HFF-Myc (cell line): ENCODE data around the gene GRIK4.

Experiments used
- DNase-seq: peaks from one replicate; pipeline ENCODE4 v3.0.0-alpha.2; 2011; ENCODE audit warnings: low read depth; ENCODE audit errors: extremely low read depth
- H3K4me3 ChIP-seq: replicated peaks from 2 replicates; pipeline ENCODE4 v1.5.1; 2011; ENCODE audit warnings: low read depth, mild to moderate bottlenecking, control low read depth, low read length
- TF ChIP-seq, protein P1 (sequence below): IDR thresholded peaks from 2 replicates; pipeline ENCODE4 v1.5.1; 2012; ENCODE audit warnings: mild to moderate bottlenecking, low read depth, low read length, control low read depth; ENCODE audit errors: missing control alignments

The GRIK4 gene

DNA sequence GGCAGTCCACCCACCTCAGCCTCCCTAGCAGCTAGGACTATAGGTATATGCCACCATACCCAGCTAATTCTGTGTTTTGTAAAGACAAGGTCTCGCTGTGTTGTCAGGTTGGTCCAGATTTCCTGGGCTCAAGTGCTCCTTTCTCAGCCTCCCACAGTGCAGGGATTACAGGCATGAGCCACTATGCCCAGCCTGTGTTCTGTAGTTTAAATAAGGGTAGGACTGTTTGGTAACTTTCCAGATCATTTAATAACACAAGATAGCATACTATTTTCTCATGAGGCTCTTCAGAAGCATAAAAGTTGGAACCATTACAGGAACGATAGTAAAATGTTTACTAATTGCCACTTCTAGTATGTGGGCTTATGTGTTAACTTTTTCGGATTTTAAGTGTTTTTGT lies 38.0 kb upstream of the GRIK4 start:
- H3K4me3 ChIP-seq, result no peak overlapping the region
- no peak for DNase-seq
- TF ChIP-seq, protein P1, sequence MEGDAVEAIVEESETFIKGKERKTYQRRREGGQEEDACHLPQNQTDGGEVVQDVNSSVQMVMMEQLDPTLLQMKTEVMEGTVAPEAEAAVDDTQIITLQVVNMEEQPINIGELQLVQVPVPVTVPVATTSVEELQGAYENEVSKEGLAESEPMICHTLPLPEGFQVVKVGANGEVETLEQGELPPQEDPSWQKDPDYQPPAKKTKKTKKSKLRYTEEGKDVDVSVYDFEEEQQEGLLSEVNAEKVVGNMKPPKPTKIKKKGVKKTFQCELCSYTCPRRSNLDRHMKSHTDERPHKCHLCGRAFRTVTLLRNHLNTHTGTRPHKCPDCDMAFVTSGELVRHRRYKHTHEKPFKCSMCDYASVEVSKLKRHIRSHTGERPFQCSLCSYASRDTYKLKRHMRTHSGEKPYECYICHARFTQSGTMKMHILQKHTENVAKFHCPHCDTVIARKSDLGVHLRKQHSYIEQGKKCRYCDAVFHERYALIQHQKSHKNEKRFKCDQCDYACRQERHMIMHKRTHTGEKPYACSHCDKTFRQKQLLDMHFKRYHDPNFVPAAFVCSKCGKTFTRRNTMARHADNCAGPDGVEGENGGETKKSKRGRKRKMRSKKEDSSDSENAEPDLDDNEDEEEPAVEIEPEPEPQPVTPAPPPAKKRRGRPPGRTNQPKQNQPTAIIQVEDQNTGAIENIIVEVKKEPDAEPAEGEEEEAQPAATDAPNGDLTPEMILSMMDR, result no peak

- TF ChIP-seq, protein P1, result no peak
- H3K4me3 ChIP-seq, result no peak overlapping the region
- no peak for DNase-seq
These were observed 29.4 kb upstream of the GRIK4 start for GRCh38 chr11:120482149-120482548.

GRCh38 chr11:120484722-120485121 lies 26.8 kb upstream of the GRIK4 start:
- TF ChIP-seq, protein P1, result no peak
- no peak overlapping the region for H3K4me3 ChIP-seq
- no peak for DNase-seq

DNA sequence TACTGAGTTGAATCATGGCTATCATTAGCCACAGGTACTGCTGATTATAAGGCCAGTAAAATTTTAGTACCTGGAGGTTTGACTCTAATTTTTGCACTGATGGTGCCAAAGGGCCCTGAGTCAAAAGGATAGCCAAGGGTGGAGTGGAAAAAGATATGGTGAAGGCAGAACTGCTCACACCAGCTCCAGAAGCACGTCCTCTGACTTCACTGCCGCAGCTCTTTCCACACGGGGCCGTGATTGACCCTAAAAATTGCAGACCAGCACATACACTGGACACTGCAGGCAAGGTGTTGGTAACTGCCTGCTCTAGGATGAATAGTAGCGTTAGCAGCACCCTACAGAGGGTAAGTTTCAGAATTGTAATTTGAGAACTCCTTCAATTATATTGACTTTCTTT lies 25.4 kb upstream of the GRIK4 start:
- H3K4me3 ChIP-seq, result no peak overlapping the region
- TF ChIP-seq, protein P1, result no peak
- DNase-seq, result no peak

DNA sequence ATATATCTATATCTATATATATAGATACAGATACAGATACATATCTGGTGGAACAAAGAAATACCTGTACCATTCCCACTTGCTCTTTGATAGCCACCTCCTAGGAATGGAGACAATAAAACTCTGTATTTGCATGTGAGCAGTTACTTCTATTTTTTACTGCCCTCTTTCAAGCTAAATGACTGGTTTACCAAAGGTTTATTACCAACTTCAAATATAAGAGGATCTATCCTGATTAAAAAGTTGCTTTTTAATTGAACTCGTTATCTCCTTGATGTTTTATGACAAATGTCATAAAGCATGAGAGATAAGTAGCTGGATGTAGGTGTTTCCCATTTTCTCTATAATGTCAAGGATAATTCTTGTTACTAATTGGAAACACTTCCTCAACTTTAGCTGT lies 21.7 kb upstream of the GRIK4 start:
- TF ChIP-seq, protein P1, result no peak
- no peak for DNase-seq
- no peak overlapping the region for H3K4me3 ChIP-seq

GRCh38 chr11:120492486-120492885 lies 19.1 kb upstream of the GRIK4 start:
- no peak overlapping the region for H3K4me3 ChIP-seq
- TF ChIP-seq, protein P1, result no peak
- no peak for DNase-seq

GRCh38 chr11:120494595-120494994 lies 17.0 kb upstream of the GRIK4 start:
- TF ChIP-seq, protein P1, result no peak
- H3K4me3 ChIP-seq, result no peak overlapping the region
- DNase-seq, result no peak
